Hepatocyte (in vitro differentiated cells): ENCODE data around the gene AEBP1.

ENCODE experiments used
- EZH2 ChIP-seq: fragments of 200-600 bp; sonication (generic); IDR thresholded peaks from 2 replicates; pipeline ENCODE4 v1.6.1; 2016; ENCODE audit warnings: antibody characterized with exemption, mild to moderate bottlenecking, borderline replicate concordance
- TF ChIP-seq, protein P1 (sequence below): fragments of 200-600 bp; sonication (generic); IDR thresholded peaks from 2 replicates; pipeline ENCODE4 v1.5.1; 2016; ENCODE audit warnings: antibody characterized with exemption, mild to moderate bottlenecking; ENCODE audit not compliant: poor library complexity

DNA sequence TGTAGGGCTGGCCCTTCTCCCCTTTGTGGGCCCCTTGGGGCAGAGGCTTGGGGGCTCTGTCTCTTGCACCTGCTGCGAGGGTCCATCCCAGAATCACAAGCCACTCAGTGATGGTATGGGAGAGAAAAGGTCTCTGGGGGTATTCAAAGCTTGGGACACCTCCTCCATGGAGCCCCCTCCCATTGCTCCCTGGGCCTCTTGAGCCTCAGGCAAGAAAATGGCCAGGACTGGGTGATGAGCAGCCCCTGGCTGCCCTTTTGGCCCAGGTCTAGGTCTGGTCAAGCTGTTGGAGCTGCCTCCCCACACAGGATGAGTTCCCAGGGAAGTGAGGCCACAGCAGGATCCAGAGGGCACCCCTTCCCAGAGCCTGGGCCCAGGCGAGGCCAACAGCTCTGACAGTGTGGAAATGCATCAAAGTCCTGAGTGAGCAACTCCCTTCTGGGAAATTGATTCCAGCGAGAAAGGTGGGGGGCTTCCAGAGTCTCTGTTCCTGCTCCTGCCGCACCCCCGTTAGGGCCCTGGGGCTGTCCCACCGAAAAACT, 40.4 kb downstream of the AEBP1 start:
- no peak for TF ChIP-seq EZH2
- TF ChIP-seq, protein P1, sequence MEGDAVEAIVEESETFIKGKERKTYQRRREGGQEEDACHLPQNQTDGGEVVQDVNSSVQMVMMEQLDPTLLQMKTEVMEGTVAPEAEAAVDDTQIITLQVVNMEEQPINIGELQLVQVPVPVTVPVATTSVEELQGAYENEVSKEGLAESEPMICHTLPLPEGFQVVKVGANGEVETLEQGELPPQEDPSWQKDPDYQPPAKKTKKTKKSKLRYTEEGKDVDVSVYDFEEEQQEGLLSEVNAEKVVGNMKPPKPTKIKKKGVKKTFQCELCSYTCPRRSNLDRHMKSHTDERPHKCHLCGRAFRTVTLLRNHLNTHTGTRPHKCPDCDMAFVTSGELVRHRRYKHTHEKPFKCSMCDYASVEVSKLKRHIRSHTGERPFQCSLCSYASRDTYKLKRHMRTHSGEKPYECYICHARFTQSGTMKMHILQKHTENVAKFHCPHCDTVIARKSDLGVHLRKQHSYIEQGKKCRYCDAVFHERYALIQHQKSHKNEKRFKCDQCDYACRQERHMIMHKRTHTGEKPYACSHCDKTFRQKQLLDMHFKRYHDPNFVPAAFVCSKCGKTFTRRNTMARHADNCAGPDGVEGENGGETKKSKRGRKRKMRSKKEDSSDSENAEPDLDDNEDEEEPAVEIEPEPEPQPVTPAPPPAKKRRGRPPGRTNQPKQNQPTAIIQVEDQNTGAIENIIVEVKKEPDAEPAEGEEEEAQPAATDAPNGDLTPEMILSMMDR = no peak
